Neutrophil (primary cell): ENCODE data around the gene EML6.

Experiments
- H3K27ac ChIP-seq: fragments of 200-600 bp; sonication (generic); 2 replicates; pipeline ENCODE4 v1.5.1; 2016; ENCODE audit warnings: mild to moderate bottlenecking, moderate library complexity
- H3K27me3 ChIP-seq: fragments of 200-600 bp; sonication (generic); 2 replicates; pipeline ENCODE4 v1.6.0; 2016; ENCODE audit warnings: mild to moderate bottlenecking
- H3K36me3 ChIP-seq: fragments of 200-600 bp; sonication (generic); 2 replicates; pipeline ENCODE4 v1.5.1; 2017
- H3K4me1 ChIP-seq, 2 experiments: fragments of 200-600 bp in 1 of 2; sonication (generic) in 1 of 2; 1 replicate in 1 of 2; 2 replicates in 1 of 2; pipeline versions ENCODE4 v1.5.1 to v1.6.1; 2013 to 2016; ENCODE audit warnings: low read depth in 1 of 2, low read length in 1 of 2, mild to moderate bottlenecking in 1 of 2, moderate library complexity in 1 of 2; ENCODE audit not compliant: control insufficient read depth in 1 of 2, insufficient read depth in 1 of 2
- H3K4me3 ChIP-seq, 2 experiments: fragments of 200-600 bp in 1 of 2; sonication (generic) in 1 of 2; 1 replicate in 1 of 2; 2 replicates in 1 of 2; pipeline ENCODE4 v1.5.1; 2013 to 2016; ENCODE audit warnings: low read depth in 1 of 2, low read length in 1 of 2, mild to moderate bottlenecking in 1 of 2, moderate library complexity in 1 of 2
- H3K9me3 ChIP-seq: fragments of 200-600 bp; sonication (generic); 2 replicates; pipeline ENCODE4 v1.5.1; 2016
- CTCF ChIP-seq: fragments of 200-600 bp; sonication (generic); IDR thresholded peaks from 2 replicates; pipeline ENCODE4 v1.5.1; 2016; ENCODE audit warnings: antibody characterized with exemption

The EML6 gene

DNA sequence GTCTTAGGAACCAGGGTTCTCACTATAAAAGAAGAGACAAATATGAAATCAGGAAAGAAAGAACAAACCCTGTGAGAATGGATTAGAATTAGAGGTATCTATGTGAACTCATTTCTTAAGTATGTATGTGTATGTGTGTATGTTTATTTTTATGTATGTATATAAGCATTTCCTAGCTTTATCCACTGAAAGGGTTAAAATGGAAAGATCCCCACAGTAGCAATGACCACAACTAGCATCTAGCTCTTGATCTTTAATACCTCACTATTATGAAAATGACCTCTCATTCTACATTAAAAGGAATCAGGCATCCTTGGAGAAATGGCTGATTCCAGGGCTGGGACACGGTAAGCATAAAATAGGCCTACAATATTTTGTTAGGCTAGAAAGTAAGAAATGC lies 295.2 kb downstream of the EML6 start:
- Histone ChIP-seq H3K27ac (peak overlapping the region; percentile 79), H3K4me1 (peaks cover 74 to 92% of the 10 kb centered on the region in 2 experiments)
- no peak for TF ChIP-seq CTCF

DNA sequence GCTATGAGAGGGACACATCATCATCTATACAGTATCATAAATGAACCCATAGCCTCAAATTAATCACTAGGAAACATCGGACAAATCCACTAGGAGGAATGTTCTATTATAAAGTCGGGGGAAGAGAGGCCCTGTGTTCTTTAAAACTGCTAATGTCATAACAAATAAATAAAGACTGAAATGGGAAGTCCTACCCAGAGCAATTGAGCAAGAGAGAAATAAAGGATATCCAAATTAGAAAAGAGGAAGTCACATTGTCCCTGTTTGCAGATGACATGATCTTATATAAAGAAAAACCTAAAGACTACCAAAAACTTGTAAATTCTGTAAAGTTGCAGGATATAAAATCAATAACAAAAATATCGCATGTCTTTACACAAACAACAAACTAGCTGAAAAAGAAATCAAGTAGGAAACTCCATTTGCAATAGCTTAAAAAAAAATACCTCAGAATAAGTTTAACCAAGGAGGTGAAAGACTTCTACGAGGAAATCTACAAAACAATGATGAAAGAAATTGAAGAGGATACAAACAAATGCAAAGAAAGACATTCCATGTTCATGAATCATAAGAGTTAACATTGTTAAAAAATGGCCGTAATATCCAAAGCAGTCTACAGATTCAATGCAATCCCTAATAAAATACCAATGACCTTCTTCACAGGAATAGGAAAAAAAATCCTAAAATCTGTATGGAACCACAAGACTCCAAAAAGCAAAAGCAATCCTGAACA lies 296.2 kb downstream of the EML6 start:
- peaks cover 83 to 94% of the 10 kb centered on the region in 2 experiments for H3K4me1 ChIP-seq
- peak overlapping the region; percentile 16 to 28 for H3K4me3 ChIP-seq
- no peaks in the 10 kb centered on the region for H3K27me3 ChIP-seq
- no peak for TF ChIP-seq CTCF
- peak overlapping the region; percentile 79 for H3K27ac ChIP-seq
- no peaks in the 10 kb centered on the region for H3K36me3 ChIP-seq
- no peaks in the 10 kb centered on the region for H3K9me3 ChIP-seq

More for the DNA sequence above, 295.2 kb downstream of the EML6 start:
- Histone ChIP-seq H3K36me3 (no peaks in the 10 kb centered on the region), H3K4me3 (no peak overlapping the region), H3K27me3 (no peaks in the 10 kb centered on the region), H3K9me3 (no peaks in the 10 kb centered on the region)
